ENCODE results near the gene P3H2.

- TF ChIP-seq EZH2phosphoT487 (IDR thresholded peaks at IDR 0.05; ENCODE audit: insufficient read depth, low read depth) (no peak), EZH2 (IDR thresholded peaks at IDR 0.05; ENCODE audit: insufficient read depth, poor library complexity, severe bottlenecking) (no peak)
These were observed 9.9 kb downstream of the P3H2 start for GRCh38 chr3:190110826-190111225.
